HG02763 (cell line): ENCODE data around the gene SDK1.

Source experiments
- ATAC-seq: cut with Tn5 transposase; IDR thresholded peaks from one replicate; pipeline ENCODE4 v1.9.1; 2021; ENCODE audit warnings: mild to moderate bottlenecking, moderate library complexity; ENCODE audit not compliant: unreplicated experiment

Gene SDK1

DNA sequence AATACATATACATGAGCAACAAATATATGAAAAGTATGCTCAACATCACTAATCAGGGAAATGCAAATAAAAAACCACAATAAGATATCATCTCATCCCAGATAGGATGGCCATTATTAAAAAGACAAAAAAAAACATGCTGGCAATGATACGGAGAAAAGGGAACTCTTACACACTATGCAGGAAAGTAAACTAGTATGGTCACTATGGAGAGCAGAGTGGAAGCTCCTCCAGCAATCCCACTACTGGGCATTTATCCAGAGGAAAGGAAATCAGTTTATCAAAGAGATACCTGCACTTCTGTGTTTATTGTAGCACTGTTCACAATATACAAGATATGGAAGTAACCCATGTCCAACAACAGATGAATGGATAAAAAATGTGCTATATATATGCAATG, 217.5 kb downstream of the SDK1 start:
- ATAC-seq = no peak

DNA sequence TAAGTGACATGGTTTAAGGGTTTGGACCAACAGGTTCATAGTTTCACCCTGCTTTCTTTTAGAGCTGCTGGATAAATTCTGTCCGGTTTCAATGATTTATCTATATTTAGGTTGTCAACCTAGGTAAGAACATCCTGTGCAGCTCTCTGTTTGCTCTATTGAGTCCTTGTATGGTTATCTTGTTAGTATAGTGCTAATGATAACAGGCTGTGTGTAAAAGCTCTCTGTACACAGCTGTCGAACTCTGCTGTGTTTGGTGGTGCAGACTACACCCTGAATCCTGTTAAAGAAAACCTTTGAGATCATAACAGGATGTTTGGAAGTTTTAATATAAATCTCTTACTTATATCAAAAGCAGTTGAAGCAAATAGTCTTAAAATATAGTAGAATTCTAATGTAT, 219.2 kb downstream of the SDK1 start:
- ATAC-seq = no peak

DNA sequence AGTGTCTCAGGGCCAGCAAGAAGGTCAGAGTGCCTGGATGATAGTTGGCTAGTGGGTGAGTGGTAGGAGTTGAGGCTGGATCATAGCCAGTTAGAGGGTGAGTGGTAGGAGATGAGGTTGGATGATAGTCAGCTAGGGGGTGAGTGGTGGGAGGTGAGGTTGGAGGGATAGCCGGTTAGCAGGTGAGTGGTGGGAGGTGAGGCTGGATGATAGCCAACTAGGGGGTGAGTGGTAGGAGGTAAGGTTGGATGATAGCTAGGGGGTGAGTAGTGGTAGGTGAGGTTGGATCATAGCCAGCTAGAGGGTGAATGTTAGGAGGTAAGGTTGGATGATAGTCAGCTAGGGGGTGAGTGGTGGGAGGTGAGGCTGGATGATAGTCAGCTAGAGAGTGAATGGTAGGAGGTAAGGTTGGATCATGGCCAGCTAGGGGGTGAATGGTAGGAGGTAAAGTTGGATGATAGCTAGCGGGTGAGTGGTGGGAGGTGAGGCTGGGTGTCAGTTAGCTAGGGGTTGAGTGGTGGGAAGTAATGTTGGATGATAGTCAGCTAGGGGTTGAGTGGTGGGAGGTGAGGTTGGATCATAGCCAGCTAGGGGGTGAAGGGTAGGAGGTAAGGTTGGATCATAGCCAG, 226.6 kb downstream of the SDK1 start:
- ATAC-seq = no peak

DNA sequence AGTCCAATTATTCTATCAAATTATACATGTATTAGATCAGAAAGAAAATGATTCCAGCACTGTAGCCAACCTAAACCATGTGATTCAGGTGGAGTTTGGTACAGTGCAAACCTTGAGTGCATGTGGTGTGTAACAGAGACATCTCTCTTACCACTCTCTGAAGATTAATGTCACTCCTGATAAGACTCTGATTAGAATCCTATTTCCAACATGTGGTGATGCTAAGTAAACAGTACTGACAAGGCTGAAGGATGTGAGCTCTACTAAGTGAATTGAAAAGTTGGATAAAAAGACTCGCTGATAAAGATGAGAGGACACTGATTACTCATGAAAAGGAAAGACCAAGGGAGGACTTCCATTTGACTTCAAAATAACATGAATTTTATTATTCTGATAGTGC, 232.0 kb downstream of the SDK1 start:
- ATAC-seq = no peak

DNA sequence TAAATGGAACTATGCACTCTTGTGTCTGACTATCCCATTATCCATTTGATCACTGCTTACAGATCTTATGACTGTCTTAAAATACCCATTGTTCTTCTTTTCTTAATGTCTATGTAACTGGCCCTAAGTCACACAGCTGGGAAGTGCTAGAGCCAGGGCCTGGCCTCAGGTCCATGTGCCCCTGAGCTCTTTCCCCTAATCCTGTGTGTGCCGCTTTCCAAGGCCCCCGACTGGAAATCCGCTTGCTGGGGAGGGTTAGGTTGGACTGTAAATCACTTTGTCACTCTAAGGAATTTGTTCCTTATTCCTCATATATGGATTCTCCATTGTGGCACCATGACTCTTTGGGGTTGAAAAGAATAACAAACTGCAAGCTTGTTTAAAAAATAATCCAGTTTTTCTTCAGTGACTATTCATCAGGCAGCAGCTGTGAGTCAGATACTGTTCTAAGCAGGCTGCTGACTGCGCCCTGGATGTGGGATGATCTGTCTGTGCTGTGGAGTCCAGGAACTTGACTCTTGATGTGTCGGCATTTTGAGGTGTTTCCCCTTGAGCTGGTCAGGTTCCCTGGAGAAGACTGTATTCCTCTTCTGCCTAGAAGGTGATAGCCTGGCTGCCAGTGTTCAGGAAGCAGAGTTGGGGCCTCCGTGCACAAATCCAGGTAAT, 236.3 kb downstream of the SDK1 start:
- ATAC-seq = no peak

DNA sequence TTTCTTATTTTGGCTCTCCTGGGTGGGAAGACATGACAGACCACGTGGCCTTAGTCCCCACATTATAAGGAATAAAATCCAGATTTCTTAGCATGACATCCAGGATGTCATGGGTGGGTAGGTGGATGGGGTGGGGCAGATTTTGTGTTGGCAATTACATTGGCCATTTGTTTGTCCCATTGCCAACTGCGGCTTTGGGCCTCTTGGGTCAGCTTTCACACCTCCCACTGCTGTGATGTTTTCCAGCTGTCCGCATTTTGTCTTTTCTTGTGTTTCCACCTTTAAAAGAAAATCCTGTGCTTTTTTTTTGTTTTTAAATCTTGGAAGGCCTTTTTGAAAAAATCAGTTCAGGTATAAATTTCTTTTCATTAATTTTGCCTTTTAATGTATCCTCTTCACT, 237.0 kb downstream of the SDK1 start:
- no peak for ATAC-seq

DNA sequence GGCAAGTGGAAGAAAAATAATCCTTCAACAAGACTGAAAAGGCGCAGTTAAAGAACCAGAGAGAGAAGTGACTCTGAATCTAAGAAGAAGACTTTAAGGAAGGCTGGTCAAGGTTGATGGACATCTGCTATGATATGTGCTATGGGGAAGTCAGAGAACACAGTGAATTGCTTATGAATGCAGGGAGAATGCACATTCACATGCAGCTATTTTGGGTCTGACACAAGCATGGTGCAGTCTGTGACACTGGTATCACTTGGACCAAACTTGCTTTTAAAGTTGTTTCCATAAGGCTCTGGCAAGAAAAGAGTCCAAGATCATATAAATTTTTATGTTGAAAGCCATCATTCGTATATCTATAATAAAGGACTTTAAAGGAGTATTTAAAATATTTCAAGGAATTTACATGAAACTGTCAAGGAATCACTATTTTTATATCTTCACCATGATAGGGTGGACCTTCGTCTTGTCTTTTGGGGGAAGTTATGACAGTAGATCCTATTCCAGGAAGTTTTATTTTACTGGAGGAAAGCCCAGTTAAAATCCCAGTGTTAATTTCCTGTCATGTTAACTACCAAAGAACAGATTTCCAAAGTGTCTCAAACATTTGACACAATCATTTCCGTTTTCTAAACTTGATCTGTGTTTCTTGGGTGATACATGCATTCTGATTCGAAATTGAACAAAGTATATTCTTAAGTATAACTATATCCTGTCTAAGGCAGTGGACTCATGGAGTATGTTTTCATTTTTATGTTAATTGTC, 239.6 kb downstream of the SDK1 start:
- no peak for ATAC-seq

DNA sequence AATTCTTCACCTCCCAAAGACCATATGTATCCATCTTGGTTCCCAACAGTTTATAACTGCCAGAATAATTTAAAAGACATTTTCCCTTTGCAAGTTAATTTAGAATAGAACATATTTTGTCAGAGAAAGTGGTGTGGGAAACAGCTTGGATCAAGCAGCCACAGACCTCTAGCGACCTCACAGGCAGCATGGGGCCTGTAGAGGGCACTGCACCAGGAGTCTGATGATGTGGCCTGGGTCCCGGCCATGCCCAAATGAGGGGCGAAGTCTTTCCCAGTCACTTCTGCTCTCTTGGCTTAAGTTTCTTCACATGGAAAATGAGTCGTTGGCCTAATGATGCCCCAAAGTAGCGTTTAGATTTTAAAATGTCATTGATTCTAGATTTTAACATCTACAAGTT, 243.2 kb downstream of the SDK1 start:
- no peak for ATAC-seq

DNA sequence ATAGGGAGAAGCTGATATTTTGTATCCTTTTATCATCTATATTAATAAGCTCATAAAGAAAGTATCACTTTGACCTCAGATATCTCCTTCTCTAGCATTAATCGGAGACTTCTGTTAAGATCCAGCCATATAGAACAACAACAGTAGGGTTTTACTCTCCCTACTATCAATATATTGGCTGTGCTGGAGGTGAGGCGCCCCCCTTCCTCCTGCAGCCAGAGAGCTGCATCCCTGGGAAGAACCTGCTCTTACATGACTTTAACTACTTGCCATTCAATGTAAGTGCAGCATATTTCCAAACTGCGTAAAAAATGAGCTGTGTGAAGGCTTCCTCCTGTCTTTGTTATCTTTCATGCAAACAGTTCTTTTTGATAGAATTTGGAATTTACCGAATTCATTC, 247.8 kb downstream of the SDK1 start:
- ATAC-seq = no peak

DNA sequence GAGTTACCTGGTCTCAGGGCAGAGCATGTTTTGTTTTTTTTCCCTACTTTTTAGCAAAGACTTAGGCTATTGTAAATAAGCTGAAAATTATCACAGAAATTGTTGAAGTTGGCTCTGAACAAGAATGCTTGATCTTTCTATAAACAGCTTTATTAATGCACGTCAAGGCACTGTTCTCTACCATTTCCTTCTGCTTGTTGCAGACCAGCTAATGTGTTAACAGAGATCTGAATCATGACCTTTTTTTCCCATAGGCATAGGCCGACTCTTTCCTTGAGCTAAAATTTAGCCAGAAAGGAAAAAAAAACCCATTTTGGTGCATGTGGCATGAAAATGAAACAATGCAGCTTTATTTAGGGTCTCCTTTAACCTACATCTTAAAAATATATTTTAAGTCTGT, 248.5 kb downstream of the SDK1 start:
- ATAC-seq = no peak

DNA sequence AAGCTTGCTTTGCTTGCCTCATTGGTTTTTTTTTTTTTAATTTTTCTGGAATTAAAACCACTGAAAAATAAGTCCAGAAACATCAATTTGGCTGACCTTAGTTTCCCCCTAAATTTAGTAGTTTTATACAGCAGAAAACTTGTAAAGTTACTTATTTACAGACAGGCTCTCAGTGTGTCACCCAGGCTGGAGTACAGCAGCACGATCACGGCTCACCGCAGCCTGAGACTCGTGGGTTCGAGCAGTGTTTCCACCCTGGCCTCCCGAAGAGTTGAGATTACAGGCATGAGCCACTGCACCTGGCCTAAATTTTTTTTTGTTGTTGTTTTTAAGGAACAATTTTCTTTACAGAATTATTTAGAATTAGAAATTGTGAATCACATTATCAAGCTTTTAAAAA, 250.5 kb downstream of the SDK1 start:
- no peak for ATAC-seq

DNA sequence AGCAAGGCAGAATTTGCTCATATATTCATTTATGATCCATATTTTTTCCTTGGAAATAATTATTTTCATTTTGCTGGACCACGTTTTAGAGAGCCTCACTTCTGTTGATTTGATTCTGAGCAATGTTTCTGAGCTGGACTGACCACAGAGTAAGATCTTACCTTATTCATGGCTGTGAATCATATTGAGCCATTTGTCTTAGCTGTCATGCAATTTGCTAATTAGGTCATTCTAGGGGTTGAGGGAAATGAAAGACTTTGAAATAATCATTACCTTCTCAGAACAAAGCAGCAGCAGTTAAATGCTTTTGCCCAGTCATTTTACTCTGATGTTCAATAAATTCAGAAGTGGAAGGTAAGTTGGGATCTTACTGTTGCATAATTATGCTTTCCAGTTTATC, 251.4 kb downstream of the SDK1 start:
- no peak for ATAC-seq

DNA sequence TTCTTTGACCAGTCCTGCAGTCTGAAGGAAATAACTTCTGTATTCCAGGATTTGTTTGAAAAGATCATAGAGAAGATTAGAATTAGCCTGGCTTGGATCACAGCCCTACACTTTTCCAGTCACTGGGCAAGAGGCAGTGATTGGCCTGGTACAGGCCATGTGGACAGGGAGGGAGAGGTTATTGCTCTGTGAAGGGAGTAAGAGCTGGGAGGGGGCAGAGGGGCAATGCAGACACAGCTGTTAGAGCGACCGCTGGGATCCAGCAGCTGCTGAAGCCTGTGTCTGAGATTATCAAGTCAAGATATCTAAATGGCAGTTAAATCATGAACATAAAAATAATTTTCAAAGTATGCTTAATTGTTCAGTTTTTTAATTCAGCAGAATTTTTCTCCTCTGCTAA, 257.3 kb downstream of the SDK1 start:
- ATAC-seq = no peak

DNA sequence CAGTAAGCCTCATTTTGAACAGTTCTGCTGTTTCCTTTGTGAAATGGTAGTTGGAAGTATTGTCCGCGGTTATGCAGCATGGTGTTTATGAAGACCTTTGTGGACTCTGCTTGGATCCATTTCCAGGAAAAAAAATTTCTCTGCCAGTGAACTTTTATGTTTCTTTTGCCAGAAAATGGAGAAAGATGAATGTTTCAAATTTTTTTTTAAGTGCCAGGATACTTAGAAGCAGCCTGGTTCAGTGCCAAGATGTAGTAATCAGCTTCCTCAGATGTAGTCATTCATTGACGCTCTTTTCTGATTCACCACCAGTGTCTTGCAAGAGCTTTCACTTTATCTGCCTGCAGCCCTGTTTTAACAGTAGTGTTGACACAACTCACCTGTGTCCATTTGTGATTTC, 258.2 kb downstream of the SDK1 start:
- no peak for ATAC-seq

DNA sequence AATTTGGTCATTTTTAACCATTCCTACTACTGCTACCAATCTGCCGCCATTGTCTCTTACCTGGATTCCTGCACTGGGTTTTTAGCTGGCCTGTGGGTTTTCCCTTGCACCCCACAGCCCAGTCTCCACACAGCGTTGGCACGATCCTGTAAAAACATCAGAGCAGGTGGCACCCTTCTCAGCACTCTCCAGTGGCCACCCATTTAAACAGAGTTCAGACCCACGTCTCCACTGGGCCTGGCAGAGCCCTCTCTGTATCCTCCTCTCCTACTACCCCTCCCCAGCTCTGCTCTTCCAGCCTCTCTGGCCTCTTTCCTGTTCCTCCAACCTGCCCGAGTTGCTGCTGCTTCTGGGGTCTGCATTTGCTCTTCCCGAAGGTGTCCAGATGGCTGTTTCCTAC, 259.4 kb downstream of the SDK1 start:
- ATAC-seq = no peak

DNA sequence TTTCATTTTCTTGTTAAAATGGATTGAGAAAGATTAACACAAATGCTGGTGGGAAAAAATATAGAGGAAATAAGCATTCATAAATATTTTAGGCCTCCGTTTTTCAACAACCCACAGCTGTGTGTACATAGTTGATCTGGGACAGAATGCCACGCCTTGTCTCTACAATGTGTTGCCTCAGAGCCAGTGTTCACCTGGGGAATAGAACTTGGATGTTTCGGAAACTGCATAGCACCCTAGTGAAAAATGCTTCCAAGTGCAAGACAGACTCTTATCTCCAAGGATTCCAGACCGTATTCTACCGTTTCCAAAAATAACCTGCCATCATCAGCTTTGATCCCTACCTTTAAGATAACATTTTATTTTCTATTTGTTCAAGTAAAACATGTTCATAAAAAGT, 260.9 kb downstream of the SDK1 start:
- no peak for ATAC-seq

DNA sequence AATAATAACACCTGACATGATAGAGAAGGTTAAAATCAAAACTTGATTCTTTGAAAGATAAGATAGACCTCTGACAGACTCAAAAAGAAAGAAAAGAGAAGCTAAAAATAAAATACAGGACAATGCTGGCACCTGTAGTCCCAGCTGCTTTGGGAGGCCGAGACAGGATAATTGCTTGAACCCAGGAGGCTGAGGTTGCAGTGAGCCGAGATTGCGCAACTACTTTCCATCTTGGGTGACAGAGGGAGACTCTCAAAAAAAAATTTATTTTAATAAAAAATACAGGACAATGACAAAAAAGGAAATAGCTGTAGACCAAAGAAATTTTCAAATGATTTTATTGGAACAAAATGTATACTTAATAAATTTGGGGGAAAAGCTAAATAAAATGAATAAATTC, 263.2 kb downstream of the SDK1 start:
- no peak for ATAC-seq

DNA sequence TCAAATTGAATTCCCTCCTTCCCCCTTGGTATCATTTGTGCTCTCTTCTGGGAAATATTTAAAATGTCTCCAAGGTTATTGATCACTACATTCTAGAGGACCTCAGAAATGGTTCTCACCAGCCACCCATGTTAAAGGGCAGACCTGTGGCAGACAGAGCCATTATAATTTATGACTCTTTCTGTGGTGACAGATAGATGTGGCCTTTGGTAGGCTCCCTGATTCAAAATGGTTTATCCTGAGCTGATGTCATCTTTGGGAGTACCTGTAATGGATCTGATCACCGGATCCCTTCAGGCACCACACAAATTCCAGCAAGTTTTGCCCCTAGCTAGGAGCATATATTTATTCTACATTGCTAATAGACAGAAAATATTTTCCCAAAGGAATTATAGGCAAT, 267.5 kb downstream of the SDK1 start:
- ATAC-seq = no peak

DNA sequence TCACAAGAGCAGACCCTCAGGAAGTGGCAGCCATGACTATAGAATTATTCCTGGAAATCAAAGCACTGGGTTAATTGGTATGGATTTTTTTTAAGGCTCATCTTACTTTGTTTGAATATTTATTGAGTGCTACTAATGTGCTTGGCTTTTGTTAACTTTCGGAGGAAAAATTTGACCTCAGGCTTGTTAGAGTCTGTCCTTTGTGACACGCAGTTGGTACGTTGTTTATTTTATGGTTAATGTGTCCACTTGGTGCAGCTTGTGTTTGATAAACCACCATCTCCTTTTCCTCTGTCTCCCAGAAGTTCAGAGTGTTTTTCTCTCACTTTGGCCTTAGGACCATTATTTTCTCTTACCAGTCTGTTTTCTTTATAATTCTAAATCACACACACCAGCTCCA, 268.6 kb downstream of the SDK1 start:
- ATAC-seq = no peak

DNA sequence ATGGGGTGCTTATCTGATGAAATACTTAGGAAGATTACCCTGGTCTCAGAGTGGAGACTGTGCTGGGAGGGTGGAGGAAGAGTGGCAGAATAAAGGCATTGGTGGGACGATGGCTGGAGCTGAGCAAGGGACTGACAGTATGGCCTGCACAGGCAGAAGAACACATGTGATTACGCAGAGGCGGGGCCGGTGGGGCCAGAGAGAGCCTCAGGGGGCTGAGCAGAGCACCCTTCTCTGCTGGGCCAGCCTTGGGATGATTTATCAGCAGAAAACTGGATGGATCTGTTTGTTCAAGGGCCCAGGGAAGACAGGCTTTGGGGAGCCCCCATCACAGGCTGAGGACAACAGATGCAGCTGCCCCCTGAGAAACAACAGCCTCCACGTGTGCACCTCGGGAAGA, 272.1 kb downstream of the SDK1 start:
- no peak for ATAC-seq

DNA sequence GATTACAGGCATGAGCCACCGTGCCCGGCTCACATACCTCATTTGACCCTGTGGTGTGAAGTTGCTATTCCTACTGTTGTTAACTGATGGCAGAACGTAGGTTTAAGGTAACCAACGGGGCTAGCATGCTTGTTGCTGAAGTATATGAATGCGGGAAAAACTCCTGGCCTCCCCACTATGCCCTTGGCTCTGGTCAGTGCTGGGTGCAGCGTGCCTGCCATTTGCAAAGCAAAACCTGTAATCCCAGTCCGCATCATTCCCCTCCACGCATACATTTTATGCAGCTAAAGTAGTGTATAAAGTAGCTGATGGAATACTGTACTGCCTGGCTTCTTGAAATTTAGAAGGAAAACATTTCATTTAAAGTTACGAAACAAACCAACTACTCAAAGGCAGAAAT, 273.3 kb downstream of the SDK1 start:
- no peak for ATAC-seq

DNA sequence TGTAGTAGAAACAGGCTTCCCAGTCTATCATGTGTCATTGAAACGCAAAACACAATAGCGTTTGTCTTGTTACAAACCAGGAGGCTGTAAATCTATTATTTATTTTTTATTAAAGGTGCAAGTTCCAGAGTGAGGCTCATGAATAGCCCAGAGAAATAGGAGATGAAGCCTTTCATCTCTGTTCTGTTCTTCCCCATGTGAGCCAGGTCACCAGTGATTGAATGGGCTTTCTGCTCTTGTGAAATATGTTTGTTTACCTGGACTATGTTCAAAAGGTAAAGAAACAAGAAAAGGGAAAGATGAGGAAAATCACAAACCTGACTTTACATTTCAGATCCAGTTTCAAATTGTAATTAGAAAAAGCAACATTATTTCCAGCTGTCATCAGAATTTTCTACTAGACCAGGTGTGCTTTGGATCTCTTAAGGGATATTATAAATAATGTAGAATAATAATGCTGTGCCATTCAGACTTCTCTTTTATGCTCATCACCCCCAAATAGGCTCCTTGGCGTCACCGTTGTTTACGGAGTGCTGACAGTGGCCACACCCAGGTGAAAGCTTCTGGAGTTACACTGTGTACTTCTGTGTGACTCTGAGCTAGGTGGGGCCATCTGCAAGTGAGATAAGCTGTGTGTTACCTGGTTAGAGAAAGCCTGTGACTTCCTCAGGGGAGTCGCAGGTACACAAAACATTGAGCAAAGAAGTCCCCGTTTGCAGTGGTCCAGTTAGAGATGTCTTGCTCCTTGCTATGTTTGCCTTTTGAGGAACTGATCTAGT, 274.9 kb downstream of the SDK1 start:
- ATAC-seq = no peak
